Stimulated activated naive CD8-positive, alpha-beta T cell treated with anti-CD3 and anti-CD28 coated beads, Interleukin-15, amount 100 ng/mL, for 72 hours (primary cell): ENCODE measurements around the gene ATP5F1A.
"Not testable (repeated sequence)": the region's sequence is repeated elsewhere in the genome, so short reads cannot be mapped to it uniquely, and the experiment has no call there.

ENCODE experiments used
- ATAC-seq: fragments of 150-1000 bp; cut with Tn5 transposase; 2 replicates; pipeline ENCODE4 v1.10.0; 2021; ENCODE audit warnings: mild to moderate bottlenecking, moderate library complexity
- DNase-seq, 2 donors: peaks; one replicate each; pipeline ENCODE4 v3.0.0; 2021 to 2022
- H3K27ac Mint-ChIP-seq, 2 donors: one replicate each; pipeline ENCODE4 v1.8.0; 2022; ENCODE audit warnings: mild to moderate bottlenecking in 2 of 2, mixed read lengths in 2 of 2, moderate library complexity in 2 of 2
- H3K27me3 Mint-ChIP-seq: one replicate; pipeline ENCODE4 v1.8.0; 2022; ENCODE audit warnings: mixed read lengths
- H3K4me1 Mint-ChIP-seq: one replicate; pipeline ENCODE4 v1.8.0; 2022; ENCODE audit warnings: mild to moderate bottlenecking, mixed read lengths
- H3K4me3 Mint-ChIP-seq, 2 donors: one replicate each; pipeline ENCODE4 v1.8.0; 2022; ENCODE audit warnings: mild to moderate bottlenecking in 2 of 2, mixed read lengths in 2 of 2, moderate library complexity in 1 of 2
- H3K9me3 Mint-ChIP-seq, 2 donors: one replicate each; pipeline ENCODE4 v1.8.0; 2022; ENCODE audit warnings: mixed read lengths in 2 of 2

The ATP5F1A gene

GRCh38 chr18:46097801-46098615 is at the start of gene ATP5F1A:
ATP5F1A (minus strand) TSS chr18:46098296; CDS start chr18:46098231, 65 bp downstream.
- ATAC-seq: peak; percentile 95
- H3K27ac Mint-ChIP-seq: peak within 1 kb of the TSS; percentile 99 to 100
- DNase-seq: peak; percentile 83 to 85
- peak within 1 kb of the TSS; percentile 92 to 97 for H3K4me3 Mint-ChIP-seq
- no peaks in the 10 kb centered on the region for H3K27me3 Mint-ChIP-seq
- H3K4me1 Mint-ChIP-seq: peaks cover 27% of the 10 kb centered on the region
- no peaks in the 10 kb centered on the region for H3K9me3 Mint-ChIP-seq

DNA sequence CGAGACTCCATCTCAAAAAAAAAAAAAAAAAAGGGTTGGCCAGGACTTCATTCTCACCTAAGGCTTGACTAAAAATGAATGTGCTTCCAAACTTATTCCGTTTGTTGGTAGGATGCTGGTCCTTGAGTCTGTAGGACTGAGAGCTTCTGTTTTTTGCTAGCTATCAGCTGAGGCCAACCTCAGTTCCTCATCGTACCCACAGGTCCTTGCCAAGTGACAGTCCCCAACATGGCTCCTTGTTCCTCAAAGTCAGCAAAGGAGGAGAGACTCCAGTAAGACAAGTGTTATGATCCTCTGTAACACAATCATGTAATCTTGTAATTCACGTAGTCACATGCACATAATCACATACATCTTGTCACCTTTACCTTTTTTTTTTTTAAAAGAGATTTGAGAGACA is 43.1 kb upstream of the ATP5F1A start:
- ATAC-seq (no peak), DNase-seq (no peak)
- Mint-ChIP-seq H3K27ac (no peak overlapping the region), H3K4me1 (no peaks in the 10 kb centered on the region), H3K4me3 (no peak overlapping the region), H3K27me3 (no peaks in the 10 kb centered on the region), H3K9me3 (no peaks in the 10 kb centered on the region)

GRCh38 chr18:46140173-46140572 is 42.1 kb upstream of the ATP5F1A start:
- Mint-ChIP-seq H3K27me3 (no peaks in the 10 kb centered on the region), H3K9me3 (no peaks in the 10 kb centered on the region), H3K27ac (no peak overlapping the region), H3K4me3 (no peak overlapping the region), H3K4me1 (no peaks in the 10 kb centered on the region)
- DNase-seq: no peak
- ATAC-seq: no peak

DNA sequence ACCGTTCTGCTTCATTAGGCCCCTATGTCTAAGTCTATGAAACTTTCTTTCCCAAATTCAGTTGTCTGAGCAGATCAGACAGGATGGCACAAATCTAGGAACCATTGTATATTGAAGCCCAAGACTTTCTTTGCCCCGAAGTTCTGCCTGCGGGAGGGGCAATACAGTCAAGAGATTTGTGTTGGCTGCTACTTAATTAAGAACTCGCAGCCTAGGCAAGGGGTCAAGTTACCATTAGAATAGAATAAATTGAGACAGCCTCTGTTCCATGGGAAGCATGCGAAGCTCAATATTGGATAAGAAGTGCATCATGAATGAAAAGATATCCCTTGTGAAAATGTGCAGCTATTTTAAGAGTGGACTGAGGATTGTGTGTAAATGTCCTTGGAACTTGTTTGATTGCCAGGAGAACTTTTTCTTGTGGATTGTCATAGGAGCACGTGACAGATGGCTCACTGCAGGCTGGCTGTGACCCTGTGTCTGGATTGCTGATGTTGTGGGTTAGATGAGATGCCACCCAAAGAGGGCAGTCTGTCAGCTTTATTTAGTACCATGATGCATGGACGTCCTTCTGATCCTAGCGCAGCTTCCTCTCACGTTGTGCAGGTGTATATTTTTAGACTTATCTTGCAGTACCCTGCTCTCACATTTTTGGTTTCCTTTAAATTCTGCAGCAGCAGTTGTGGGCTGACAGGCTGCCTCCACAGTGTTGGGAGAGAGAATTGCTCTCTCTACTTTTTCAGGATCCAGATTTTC is 37.0 kb upstream of the ATP5F1A start:
- DNase-seq (no peak), ATAC-seq (no peak)
- no peak overlapping the region for H3K4me3 Mint-ChIP-seq
- H3K27me3 Mint-ChIP-seq: no peaks in the 10 kb centered on the region
- H3K9me3 Mint-ChIP-seq: no peaks in the 10 kb centered on the region
- no peaks in the 10 kb centered on the region for H3K4me1 Mint-ChIP-seq
- H3K27ac Mint-ChIP-seq: no peak overlapping the region

DNA sequence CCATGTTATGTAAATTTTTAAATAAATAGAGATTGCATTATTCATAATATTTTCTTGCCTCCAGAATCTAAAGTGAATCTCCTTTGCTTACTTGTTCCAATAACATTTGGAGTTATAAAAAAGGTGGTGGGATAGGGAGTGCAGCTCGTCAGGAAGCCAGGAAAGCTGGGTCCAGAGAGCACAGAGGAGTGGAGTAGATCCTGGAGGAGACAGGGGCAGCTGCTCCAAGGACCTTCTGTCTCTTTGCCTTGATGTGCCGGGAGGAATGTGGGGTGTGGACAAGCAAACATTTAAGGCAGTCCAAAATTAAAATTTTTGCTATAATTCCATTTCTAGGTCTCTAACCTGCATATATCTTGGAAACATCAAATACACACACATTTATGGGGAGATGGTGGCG is 35.4 kb upstream of the ATP5F1A start:
- Mint-ChIP-seq H3K27me3 (no peaks in the 10 kb centered on the region), H3K27ac (no peak overlapping the region), H3K4me1 (no peaks in the 10 kb centered on the region), H3K4me3 (no peak overlapping the region), H3K9me3 (no peaks in the 10 kb centered on the region)
- DNase-seq (no peak), ATAC-seq (no peak)

DNA sequence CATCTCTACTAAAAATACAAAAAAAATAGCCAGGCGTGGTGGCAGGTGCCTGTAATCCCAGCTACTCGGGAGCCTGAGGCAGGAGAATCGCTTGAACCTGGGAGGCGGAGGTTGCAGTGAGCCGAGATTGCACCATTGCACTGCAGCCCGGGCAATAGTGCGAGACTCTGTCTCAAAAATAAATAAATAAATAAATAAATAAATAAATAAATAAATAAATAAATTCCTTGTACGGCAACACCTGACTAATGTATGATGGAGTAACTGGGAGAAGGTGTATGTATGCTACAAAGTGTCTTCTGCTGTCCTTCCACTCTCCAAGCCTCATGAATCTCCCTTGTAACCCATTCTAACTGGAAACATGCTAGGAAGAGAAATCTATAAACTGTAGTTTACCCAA is 32.5 kb upstream of the ATP5F1A start:
- H3K4me3 Mint-ChIP-seq, H3K9me3 Mint-ChIP-seq, H3K27ac Mint-ChIP-seq, DNase-seq, H3K4me1 Mint-ChIP-seq, ATAC-seq, H3K27me3 Mint-ChIP-seq: not testable (repeated sequence)

DNA sequence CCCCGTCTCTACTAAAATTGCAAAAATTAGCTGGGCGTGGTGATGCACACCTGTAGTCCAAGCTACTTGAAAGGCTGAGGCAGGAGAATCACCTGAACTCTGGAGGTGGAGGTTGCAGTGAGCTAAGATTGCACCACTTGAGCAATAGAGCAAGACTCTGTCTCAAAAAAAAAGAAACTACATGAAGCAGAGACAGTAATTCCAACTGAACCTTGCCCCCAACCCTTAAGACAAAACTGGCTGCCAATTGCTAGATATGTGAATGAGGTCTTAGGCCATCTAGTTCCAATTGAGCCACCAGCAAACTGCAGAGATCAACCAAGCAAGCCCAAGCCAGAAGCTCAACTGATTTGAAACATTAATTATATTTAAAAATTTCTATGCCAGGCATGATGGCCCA is 32.0 kb upstream of the ATP5F1A start:
- Mint-ChIP-seq H3K9me3 (no peaks in the 10 kb centered on the region), H3K27me3 (no peaks in the 10 kb centered on the region), H3K4me1 (no peaks in the 10 kb centered on the region), H3K27ac (no peak overlapping the region), H3K4me3 (no peak overlapping the region)
- DNase-seq: no peak
- no peak for ATAC-seq

GRCh38 chr18:46126625-46127024 is 28.5 kb upstream of the ATP5F1A start:
- H3K27me3 Mint-ChIP-seq, H3K27ac Mint-ChIP-seq, ATAC-seq, H3K4me1 Mint-ChIP-seq, H3K4me3 Mint-ChIP-seq, DNase-seq, H3K9me3 Mint-ChIP-seq: not testable (repeated sequence)

GRCh38 chr18:46113751-46114150 is 15.7 kb upstream of the ATP5F1A start:
- Mint-ChIP-seq H3K4me3 (no peak overlapping the region), H3K4me1 (peaks cover 8% of the 10 kb centered on the region), H3K27me3 (no peaks in the 10 kb centered on the region), H3K9me3 (no peaks in the 10 kb centered on the region), H3K27ac (no peak overlapping the region)
- DNase-seq: no peak
- ATAC-seq: no peak

DNA sequence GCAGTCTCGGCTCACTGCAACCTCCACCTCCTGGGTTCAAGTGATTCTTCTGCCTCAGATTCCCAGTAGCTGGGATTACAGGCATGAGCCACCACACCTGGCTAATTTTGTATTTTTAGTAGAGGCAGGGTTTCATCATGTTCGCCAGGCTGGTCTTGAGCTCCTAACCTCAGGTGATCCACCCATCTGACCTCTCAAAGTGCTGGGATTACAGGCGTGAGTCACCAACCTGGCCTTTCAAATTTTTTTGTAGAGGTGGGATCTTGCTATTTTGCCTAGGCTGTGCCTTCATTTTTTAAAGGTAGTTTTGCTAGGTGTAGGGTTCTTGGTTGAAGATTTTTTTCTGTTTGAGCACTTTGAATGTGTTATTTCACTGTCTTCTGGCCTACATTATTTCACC is 12.3 kb upstream of the ATP5F1A start:
- Mint-ChIP-seq H3K27me3 (no peaks in the 10 kb centered on the region), H3K9me3 (no peaks in the 10 kb centered on the region), H3K4me3 (no peak overlapping the region), H3K4me1 (peaks cover 23% of the 10 kb centered on the region), H3K27ac (no peak overlapping the region)
- ATAC-seq (no peak), DNase-seq (no peak)

DNA sequence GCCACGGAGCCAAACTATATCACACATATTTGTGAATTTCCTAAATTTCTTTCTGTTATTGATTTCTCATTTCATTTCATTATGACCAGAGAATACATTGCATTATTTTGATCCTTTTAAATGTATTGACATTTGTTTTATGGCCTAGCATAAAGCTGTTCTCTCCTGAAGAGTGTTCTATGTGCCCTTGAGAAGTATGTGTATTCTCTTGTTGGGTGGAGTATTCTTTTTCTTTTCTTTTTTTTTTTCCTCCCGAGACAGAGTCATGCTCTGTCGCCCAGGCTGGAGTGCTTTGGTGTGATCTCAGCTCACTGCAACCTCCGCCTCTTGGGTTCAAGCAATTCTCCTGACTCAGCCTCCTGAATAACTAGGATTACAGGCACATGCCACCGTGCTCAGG is 11.3 kb upstream of the ATP5F1A start:
- H3K27ac Mint-ChIP-seq: no peak overlapping the region

GRCh38 chr18:46104128-46104911 is 6.2 kb upstream of the ATP5F1A start, which contains the start of gene HAUS1:
HAUS1 (plus strand) TSS chr18:46104385; CDS start chr18:46104412, 27 bp downstream.
- no peaks in the 10 kb centered on the region for H3K9me3 Mint-ChIP-seq
- peak within 1 kb of the TSS; percentile 97 to 98 for H3K27ac Mint-ChIP-seq
- no peaks in the 10 kb centered on the region for H3K27me3 Mint-ChIP-seq
- ATAC-seq (peak; percentile 84), DNase-seq (peak; percentile 45 to 61)
- H3K4me1 Mint-ChIP-seq: peaks cover 38% of the 10 kb centered on the region
- H3K4me3 Mint-ChIP-seq: peak within 1 kb of the TSS; percentile 96 to 99

More for the DNA sequence above, 11.3 kb upstream of the ATP5F1A start:
- Mint-ChIP-seq H3K27me3 (no peaks in the 10 kb centered on the region), H3K4me1 (peaks cover 28% of the 10 kb centered on the region), H3K9me3 (no peaks in the 10 kb centered on the region), H3K4me3 (no peak overlapping the region)
- ATAC-seq: no peak
- no peak for DNase-seq

- H3K4me1 Mint-ChIP-seq: peaks cover 31% of the 10 kb centered on the region
- no peaks in the 10 kb centered on the region for H3K9me3 Mint-ChIP-seq
- DNase-seq: no peak
- no peak overlapping the region for H3K27ac Mint-ChIP-seq
- H3K27me3 Mint-ChIP-seq: no peaks in the 10 kb centered on the region
- H3K4me3 Mint-ChIP-seq: no peak overlapping the region
- ATAC-seq: no peak
These were observed 1.4 kb upstream of the ATP5F1A start for GRCh38 chr18:46099463-46099862.

DNA sequence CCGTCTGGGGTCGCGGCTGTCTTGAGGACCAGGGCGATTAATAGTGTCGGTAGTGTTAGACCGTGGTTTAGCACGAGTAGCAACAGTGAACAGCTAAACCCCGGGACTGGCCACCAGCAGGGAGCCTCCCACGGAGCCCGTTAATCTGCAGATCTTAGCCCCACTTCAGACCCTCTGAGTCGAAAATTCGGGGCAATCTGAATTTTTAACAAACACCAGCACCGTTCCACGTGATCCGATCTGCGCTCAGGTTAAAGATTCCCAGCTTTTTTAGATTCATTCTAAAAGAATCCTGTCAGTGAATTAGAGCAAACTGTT is 479 bp upstream of the ATP5F1A start:
- Mint-ChIP-seq H3K27ac (peak overlapping the region; percentile 99 to 100), H3K4me1 (peaks cover 33% of the 10 kb centered on the region), H3K27me3 (no peaks in the 10 kb centered on the region), H3K9me3 (no peaks in the 10 kb centered on the region), H3K4me3 (peak overlapping the region; percentile 92 to 97)
- DNase-seq (no peak), ATAC-seq (no peak)

DNA sequence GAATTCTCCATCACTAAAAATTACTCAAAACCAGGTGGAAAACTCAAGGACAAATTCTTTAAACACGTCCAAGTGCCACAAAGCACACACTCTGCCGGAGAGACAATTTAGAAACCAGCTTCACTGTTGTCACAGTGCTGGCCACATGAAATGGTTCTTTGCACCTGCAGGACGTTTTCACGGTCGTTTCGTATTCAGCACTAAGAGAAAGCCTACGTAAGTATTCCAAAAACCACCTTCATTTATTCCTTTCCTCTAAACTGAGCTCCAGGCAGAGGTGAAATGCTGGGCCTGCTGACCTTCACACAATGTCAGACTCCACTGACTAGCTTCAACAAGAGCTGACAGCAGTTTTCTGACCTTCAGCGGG is 680 bp downstream of the ATP5F1A start:
- Mint-ChIP-seq H3K4me1 (peaks cover 26% of the 10 kb centered on the region), H3K9me3 (no peaks in the 10 kb centered on the region), H3K27ac (peak overlapping the region; percentile 99 to 100), H3K4me3 (peak overlapping the region; percentile 92 to 97), H3K27me3 (no peaks in the 10 kb centered on the region)
- ATAC-seq (peak; percentile 12), DNase-seq (no peak)
